Forelimb muscle (tissue), 1 donor: Measurements from ENCODE around the gene ZBTB43. TPM values are rescaled to one million over a fixed set of nuclear protein-coding genes. Genes with fewer than 3 reads are reported as not detected.

Experiments
- DNase-seq: peaks from one replicate; pipeline ENCODE4 v3.0.0-alpha.2; 2013; ENCODE audit warnings: low read depth
- polyA plus RNA-seq: library from polyadenylated mRNA; unstranded; fragments of 120-200 nt; gene quantifications from one replicate; pipeline ENCODE4 v1.2.1, GENCODE V29; 2013; ENCODE audit not compliant: insufficient read length

The ZBTB43 gene
- polyA plus RNA-seq, 1 donor: 15.9 TPM

- no peak for DNase-seq
Observed at GRCh38 chr9:126857261-126857960, 52.6 kb downstream of the ZBTB43 start.

DNA sequence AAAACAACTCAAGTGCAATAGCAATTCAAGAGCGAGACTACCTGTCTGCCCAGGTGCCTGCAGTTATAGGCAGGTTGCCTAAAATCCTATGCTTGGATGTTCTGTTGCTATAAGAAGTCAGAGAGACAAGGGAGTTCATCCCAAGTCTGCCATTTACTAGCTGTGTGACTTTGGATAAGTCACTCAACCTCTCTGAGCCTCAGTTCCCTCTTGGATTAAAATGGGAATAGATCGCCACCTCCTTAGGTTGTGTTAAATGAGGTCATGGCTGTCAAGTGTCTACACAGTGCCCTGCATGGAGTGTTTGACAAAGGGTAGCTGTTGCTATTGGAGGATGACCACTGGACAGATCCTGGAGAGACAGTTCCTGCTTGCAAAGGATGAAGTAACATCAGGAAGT lies 54.3 kb downstream of the ZBTB43 start:
- no peak for DNase-seq

DNA sequence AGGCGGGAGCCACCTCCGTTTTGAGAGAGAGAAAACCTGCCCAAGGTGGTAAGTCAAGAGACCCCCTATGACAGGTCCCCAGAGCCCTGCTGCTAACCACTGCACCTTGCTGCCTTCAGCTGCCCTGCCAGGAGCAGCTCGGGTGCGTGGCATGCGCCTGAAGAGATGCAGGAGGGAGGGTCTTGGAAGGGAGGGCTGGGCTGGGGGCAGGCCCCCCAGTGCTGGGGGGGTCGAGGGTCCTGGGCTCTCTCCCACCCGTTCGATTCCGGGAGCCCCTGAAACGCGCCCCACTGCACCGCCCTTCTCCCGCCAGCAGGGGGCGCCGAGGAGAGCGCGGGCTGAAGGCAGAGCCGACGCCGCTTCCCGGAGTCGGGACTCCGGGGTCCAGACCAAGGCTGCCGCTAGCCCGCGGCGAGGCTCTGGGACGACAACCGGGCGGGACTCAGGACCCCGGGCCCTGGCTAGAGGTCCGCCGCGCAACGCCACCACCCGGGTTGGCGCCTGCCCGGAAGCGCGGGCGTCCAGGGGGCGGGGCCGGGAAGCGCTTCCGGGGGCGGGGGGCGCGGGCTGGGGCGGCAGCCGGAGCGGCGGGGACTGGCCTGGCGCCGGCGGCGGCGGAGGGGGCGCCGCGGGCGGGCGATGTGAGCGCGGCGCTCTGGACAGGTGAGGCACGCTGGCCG lies 55.4 kb downstream of the ZBTB43 start, which contains the start of gene ZBTB34:
Gene ZBTB34, plus strand, starts transcription at position 563 of the 680 bp plus-strand sequence. CDS start 18,761 bp downstream, outside the sequence.
- DNase-seq: no peak

- DNase-seq: no peak
Observed at GRCh38 chr9:126860757-126861466, 56.1 kb downstream of the ZBTB43 start.

DNA sequence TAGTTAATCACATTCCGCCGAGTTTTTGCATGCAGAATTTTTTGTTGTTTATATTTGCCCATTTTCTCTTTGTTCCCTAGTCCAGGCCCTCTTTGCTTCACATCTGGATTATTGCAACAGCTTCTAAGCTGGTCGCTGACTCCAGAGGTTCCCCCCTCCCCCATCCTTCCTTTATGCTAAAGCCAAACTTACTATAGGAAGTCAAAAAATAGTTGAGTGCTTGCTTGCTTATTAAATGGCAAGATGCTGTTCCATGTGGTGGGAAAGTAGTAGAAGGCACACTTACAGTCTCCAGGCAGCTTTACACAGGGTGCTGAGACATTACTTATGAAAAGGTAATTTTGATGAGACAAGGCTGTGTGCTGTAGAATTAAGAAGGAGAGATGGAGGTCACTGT lies 56.9 kb downstream of the ZBTB43 start:
- no peak for DNase-seq

GRCh38 chr9:126862104-126862761 lies 57.4 kb downstream of the ZBTB43 start:
- DNase-seq: no peak

DNA sequence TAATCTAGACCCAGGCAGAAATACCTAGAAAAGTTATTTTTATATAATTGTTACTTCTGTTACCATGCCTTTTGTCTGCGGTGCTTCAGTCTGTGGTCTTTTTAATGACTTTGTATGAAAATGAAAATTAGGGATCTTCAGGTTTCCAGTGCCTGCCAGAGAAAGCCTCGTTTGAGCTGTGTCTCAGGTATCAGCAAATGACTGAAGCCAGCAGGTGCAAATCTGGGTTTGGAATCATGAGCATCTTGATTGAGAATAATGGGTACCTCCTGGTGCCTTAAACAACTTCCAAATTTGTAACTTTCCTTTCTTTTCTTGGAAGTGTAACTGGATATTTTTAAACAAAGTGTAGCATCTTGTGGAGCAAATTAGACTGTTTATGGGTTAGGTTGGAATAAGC lies 59.9 kb downstream of the ZBTB43 start:
- DNase-seq: no peak

GRCh38 chr9:126869368-126869767 lies 64.5 kb downstream of the ZBTB43 start:
- no peak for DNase-seq

DNA sequence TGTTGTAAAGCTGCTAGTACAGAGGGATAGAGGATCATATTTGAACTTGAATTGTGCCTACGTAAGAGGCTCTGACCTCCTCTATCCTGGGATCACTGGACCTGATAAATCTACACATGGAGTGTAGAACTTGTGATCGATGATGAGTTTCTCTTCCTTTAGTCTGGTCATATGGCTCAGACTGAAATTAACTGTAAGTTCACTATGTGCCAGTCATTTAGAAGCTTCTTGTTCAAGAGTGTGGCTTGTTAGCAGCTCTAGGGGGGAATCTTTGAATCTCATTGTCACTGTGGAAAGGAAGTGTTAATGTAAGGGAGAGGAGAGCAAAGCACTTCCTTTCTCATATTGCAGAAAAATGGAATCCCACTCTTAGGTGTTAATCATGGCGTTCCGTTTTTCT lies 67.7 kb downstream of the ZBTB43 start:
- DNase-seq: no peak

- DNase-seq: no peak
Observed at GRCh38 chr9:126874546-126875314, 69.9 kb downstream of the ZBTB43 start.

- DNase-seq: no peak
Observed at GRCh38 chr9:126875756-126876510, 71.1 kb downstream of the ZBTB43 start.

- DNase-seq: no peak
Observed at GRCh38 chr9:126876531-126876930, 71.7 kb downstream of the ZBTB43 start.

- DNase-seq: no peak
Observed at GRCh38 chr9:126877418-126877817, 72.6 kb downstream of the ZBTB43 start.

DNA sequence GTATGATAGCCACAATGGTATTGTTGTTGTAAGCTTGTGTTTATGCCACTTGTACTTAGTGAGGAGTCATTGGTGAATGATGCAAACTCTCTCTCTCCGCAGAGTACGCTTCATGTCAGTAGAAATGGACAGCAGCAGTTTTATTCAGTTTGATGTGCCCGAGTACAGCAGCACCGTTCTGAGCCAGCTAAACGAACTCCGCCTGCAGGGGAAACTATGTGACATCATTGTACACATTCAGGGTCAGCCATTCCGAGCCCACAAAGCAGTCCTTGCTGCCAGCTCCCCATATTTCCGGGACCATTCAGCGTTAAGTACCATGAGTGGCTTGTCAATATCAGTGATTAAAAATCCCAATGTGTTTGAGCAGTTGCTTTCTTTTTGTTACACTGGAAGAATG lies 74.4 kb downstream of the ZBTB43 start:
- no peak for DNase-seq

GRCh38 chr9:126880226-126880946 lies 75.5 kb downstream of the ZBTB43 start:
- no peak for DNase-seq

DNA sequence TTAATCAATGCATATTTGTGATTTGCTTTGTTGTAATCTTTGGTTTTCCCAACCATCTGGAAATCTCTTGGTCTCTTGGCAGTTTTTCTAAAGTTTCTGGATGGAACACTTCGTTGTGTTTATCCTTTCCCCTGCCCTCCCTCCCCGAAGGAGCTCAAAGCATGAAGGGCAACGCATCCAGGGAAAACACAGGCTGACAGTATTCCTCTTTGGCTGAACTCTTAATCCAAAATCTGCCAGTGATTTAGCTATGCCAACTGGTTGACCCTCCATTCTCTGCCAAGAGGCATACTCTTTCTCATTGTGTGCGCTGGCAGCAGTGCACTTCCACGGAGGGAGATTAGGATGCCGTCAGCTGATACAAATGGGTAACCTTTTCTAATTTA lies 76.1 kb downstream of the ZBTB43 start:
- DNase-seq: no peak

DNA sequence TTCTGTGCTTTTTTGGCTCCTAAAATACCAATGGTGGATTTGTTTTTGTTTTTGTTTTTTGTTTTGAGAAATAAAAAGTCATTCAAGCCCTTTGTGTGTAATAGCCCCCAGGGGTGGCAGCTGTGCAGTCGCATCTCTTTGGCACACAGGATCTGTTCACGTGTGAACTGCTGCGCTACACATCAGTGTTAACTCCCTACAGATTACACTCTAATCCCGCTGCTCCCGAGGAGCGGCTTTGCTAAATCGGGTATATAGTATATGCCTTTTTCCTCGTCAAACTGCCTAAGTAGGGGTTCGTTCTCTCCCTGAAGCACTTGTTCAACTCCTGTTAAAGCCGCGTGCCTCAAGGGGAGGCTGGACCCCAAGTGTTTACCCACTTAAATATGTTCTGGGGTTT lies 77.9 kb downstream of the ZBTB43 start:
- no peak for DNase-seq

DNA sequence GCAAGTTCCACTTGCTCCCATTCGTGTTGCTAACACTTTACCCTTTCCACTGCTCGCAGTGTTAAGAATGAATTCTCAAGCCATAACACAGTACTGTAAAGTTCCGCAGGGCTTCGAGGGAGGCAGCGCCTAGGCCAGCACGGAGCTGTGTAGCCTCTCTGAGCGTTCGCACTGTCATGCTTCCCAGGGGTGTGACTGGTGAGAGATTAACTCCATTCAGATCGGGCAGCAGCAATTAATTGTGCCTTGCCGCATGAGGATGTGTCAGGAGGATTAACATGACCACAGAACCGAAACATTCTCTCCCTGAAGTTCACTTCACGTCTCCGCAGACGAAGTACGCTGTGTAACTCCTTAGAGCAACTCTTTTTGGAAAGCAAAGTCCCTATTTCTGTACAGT lies 78.8 kb downstream of the ZBTB43 start:
- DNase-seq: no peak

DNA sequence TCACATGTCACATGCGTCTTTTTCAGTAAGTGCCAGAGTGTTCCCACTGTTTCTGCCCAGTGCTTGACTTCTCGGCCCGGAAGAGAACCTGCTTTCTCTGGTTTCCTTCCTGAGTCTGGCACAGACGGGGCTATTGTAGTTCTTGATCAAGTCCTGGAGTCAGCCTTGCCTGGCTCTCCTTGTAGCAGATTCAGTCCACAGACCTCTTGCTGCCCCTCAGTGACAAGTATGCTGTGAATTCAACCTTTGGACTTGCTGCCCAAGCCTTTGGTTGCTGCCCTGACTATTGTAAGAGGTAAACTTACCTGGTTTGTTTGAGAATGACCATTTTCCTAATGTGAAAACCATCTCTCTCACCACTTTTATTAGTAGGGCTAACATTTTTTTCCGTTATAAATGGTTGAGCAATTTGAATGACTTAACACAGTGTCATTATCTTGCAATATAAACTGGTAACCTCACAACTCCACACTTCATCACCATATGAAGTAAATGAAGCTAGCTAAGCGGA lies 80.3 kb downstream of the ZBTB43 start:
- no peak for DNase-seq
